CD4-positive, alpha-beta T cell treated with Interleukin-4 for 1 hour (primary cell): ENCODE data around the gene HUS1B.
A peak's percentile ranks its signal among the peaks of the same experiment; 100 is the strongest.
"Not testable (repeated sequence)": the region's sequence is repeated elsewhere in the genome, so short reads cannot be mapped to it uniquely, and the experiment has no call there.

Experiments
- DNase-seq, 2 donors: peaks; one replicate each; pipeline ENCODE4 v3.0.0-alpha.2; 2020 to 2022

HUS1B gene

DNA sequence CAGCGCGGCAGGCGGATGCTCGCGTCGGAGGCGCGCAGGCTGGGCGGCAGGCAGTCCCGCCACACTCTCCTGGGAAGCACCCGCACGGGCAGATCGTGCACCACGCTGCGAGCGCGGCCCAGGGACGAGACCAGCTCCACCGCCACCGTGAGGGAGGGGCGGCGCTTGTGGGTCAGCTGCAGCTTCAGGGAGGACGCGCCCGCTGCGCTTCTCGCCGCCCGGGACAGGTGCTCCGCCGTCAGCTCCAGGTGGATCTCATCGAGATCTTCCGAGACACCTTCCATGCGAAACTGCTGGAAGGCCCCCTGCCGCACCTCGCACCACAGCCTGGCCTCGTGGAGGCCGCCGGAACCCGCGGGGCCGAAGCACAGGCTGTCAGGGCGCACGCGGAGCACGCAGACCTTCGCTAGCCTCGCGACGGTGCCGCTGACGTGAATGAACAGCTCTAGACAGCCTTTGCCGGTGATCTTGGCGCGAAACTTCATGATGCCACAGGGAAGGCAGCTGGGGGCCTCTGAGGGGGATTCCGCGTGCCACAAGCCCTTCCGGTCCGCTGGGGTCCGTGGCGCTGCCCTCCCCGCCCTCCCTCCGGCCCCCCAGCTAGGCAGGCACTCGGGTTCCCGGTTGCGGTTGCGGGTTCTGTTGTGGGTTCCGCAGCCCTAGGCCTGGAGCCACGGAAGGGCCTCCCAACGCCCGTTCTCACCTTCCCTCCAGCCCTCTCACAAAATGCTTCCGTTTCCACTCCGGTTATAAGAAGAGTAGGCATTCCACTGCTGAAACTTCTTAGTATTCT is at the start of gene HUS1B:
TSS of gene HUS1B (minus strand) at position 641 of the 793 bp plus-strand sequence. CDS start at position 485, 156 bp downstream.
- DNase-seq: no peak

DNA sequence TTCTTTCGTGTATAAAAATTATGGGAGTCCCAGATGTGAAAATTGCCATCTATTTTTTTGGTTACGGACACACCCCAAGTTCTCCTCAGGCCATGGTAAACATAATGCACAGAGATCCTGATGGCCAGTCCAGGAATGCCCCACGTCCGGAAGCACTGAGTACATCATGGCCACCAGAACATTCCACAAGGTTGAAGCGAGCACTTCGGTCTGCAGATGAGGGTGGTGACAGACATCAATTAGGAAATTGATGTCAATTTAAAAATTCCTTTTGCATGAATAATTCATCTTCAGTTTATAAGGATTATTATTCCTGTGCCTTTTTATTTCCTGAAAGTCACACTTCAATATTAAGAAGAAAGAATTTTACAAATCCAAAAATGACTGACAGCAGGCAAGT is 49.2 kb upstream of the HUS1B start:
- no peak for DNase-seq

DNA sequence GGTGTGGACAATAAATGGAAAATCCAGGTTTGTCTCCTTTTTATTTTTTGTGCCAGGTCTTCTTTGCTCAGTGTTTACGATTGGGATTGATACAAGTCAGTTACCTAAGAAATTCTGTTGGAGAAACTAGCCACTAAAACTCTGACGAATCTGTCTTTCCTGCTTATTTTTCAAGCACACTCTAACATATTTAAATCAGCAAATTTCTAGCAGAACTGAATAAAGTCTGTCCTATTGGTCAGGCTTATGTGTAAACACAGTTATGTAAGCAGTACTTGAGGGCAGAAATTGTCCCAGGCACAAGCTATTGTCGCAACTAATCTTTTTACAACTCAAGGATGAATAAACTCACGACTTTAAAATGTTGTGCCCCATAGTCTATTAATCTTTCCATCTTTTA is 48.1 kb upstream of the HUS1B start:
- no peak for DNase-seq

DNA sequence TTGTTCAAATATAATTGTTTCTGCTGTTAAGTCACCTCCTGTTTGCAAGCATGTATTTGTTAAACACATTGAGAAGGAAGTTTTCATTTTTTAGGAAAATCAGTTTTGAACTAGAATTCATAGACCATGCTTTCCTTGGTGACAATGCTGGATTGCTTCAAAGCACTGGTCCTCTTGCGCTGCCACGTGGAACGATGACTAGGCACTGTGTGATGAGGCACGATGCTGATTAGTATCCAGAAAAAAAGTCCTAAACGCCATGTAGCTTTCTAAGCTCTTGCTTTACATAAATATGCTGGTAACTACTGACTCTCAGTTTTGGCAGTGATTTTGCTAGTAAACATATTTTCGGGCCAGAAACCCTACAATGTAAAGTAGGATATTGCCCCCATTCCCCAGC is 47.1 kb upstream of the HUS1B start:
- DNase-seq: no peak

DNA sequence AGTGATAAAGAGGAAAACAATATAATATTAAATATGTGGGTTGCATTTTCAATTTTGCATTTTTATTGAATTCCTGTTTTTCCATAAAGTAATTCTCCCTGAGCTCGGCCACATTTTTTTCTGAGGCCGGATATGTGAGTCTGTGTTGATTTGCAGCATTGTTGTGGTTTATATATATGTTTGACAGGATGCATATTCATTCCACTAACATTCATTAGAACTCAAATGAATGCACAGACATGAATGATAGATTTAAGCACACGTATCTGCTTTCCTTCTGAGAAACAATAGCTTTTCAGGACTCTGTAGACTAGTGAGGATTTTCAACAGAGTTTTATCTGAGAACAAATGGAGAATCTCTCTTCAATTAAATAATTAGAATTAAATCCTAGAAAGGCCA is 46.7 kb upstream of the HUS1B start:
- no peak for DNase-seq

DNA sequence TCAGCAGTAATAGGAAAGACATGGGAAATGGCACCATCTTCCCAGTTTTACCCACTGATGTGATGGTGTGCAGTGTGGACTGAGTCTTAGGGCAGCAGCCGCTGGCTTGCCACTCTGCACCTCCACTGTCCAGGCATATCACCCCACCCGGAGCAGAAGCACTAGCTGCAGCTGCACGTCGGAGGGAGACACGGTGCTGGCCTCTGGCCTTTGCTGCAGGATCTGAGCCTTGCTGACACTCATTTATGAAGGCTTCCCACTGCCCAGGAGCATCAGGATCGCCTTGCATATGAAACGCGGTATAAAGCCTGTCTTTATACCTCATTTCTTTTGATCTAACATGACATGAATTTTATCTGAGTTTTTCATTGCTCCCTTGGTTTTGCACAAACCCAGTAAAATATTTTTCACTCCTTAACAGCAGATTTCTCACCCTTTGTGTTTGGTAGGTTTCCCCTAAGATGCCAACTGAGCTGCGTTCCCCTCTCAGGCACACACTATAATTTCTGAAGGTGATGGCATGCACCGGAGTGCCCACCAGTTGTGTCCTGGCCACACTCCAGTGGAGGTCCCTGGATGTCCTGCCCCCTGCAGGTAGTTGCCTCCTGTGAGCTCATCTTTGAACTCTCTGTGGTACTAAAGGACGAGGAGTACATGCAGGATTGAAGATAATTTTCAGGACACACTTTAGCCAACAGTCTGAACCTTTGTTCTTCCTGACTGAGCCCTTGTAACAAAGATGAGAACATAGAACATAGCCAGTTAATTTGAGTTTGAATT is 45.0 kb upstream of the HUS1B start:
- DNase-seq: no peak

DNA sequence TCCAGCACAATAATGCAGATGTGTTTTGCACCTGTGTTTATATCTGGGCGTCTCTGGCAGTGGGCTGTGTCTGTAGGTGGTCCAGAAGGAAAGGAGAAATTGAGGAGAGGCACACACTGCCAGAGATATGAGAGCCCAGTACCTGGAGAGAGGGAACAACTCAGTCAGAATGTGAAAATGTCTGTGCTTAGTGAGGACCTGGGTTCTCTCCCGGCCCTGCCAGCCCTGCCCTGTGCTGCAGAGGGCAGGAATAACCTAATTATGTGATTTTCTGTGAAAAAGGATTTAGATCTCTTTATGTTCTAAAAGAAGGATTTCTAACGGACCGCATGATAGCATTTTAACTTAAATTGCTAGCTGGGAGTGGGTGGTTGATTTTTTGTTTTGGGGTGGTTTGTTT is 44.3 kb upstream of the HUS1B start:
- no peak for DNase-seq

DNA sequence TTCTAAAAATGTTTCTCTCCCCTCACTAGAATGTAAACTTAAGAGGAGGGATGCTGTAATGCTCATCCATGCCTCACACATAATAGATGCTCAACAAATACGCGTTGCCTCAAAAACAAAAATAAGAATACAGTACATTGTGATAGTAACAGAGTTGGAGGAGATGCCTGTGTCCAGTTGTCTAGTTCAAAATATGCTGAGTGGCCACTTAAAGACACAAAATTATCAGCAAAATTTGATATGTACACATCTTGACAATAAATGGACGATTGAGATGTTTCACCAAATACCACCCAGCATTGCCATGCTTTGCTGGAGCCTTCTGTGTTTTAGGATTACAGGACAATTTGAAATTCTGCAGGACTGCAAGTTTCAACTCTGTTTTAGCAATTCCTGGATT is 43.6 kb upstream of the HUS1B start:
- no peak for DNase-seq

DNA sequence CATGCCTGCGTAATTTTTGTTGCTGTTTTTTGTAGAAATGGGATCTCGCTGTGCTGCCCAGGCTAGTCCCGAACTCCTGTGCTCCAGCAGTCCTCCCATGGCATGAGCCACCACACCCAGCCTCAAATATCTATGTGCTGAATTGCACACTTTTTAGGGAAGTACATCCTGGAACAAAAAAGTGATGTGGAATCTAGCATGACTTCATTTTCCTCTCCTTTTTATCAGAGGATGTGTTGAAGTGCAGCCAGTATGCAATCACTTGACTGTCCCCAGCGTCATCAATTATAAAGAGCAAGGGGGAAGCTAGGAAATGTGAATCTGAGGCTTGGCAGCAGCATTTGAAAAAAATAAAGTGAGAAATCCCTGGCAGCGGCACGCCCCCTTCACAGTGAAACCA is 42.4 kb upstream of the HUS1B start:
- no peak for DNase-seq

DNA sequence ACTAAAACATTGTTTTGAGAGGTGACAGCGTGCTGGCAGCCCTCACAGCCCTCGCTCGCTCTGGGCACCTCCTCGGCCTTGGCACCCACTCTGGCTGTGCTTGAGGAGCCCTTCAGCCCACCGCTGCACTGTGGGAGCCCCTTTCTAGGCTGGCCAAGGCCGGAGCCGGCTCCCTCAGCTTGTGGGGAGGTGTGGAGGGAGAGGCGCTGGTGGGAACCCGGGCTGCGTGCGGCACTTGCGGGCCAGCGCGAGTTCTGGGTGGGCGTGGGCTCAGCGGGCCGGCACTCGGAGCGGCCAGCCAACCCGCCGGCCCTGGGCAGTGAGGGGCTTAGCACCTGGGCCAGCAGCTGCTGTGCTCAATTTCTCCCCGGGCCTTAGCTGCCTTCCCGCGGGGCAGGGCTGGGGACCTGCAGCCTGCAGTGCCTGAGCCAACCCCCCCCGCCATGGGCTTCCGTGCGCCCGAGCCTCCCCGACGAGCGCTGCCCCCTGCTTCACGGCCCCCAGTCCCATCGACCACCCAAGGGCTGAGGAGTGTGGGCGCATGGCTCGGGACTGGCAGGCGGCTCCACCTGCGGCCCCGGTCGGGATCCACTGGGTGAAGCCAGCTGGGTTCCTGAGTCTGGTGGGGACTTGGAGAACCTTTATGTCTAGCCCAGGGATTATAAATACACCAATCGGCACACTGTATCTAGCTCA is 37.7 kb upstream of the HUS1B start:
- DNase-seq: not testable (repeated sequence)

DNA sequence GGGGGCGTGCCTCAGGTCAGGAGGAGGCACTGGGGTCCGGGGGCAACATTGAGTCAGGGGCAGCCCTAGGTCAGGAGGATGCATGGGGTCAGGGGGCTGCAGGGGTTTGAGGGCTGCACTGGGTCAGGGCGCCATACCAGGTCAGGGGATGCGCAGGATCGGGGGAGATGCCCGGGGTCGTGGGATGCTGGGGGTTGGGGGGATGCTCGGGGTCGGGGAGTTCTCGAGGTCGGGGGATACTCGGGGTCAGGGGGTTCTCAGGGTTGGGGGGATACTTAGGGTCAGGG is 36.8 kb upstream of the HUS1B start:
- DNase-seq: no peak

DNA sequence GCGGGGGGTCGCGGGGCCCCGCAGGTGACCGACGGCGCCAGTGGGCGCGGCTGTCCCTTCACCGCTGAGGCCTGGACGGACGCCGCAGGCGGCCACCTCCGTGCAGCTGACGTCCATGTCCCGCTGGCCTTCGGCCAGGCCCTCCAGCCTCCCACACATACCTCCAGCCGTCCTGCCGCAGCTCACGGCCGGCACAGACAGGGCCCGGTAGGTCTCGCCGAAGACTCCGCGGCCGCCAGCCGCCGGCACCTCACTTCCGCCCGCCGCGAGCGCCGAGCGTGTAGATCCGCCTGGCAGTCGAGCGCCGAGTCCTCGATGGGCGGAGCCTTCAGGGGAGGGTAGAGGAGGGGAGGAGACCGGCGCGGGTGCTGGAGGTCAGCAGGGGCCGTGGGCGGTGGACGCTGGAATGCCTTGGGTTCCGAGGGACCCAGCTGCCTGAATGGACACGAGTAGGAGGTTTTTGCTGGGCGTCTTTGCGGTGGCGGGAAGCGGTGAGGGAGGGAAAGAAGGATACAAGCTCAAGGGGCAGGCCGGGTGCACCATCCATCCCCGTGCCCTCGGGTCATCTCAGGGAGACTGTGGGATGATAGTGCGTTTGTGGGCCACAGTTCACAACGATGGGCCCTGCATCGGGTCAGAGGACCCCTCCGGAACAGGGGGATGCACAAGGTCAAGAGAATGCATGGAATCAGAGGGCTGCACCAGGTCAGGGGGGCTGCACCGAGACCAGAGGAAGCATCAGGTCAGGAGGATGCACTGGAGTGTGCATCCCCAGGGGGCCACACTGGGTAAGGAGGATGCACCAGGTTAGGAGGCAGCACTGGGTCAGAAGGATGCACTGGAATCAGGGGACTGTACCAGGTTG is 36.2 kb upstream of the HUS1B start, which contains the start of gene EXOC2:
TSS of gene EXOC2 (minus strand) at position 282 of the 865 bp plus-strand sequence. CDS start 55,321 bp downstream, outside the sequence.
- DNase-seq: peak; percentile 80 to 85

DNA sequence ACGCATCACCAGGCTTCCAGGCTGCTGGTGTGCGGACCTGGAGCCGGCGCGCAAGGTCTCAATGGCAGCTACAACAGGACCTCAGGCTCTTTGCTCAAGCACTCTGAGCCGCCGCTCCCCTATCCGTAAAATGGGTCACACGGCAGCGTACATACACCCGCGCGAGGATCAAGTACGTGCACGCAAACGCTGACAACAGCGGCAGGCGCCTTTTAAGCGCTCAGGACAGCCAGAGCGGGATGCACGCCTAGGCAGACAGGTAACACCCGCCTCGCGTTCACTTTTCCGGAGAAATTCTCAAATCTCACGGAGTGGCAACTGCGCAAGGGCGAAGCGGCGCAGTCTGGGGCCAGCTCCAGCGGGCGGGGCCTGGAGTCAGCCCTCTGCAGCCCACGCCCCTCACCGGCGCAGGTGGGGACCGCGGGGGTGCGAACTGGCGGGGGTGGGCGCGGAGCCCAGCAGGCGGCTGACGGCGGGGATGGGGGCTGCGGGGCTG is 35.5 kb upstream of the HUS1B start:
- DNase-seq: peak; percentile 82 to 88

DNA sequence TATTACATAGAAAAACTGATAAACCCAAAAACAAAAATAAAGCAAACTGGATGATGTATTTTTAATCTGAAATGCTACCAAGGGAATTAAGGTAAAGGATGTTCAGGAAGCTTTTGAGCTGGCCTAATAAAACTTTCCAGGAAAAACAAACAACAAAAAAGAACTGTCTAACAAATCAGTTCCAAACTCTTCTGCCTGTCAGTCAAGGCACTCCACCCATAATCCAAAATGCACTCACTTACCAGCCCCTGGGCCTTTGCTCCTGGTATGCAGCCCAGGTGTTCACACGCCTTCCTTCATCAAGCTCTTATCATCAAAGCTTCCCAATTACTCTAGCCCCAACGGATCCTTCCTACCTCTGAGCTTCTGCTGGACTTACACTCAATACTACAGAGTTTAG is 32.3 kb upstream of the HUS1B start:
- no peak for DNase-seq

DNA sequence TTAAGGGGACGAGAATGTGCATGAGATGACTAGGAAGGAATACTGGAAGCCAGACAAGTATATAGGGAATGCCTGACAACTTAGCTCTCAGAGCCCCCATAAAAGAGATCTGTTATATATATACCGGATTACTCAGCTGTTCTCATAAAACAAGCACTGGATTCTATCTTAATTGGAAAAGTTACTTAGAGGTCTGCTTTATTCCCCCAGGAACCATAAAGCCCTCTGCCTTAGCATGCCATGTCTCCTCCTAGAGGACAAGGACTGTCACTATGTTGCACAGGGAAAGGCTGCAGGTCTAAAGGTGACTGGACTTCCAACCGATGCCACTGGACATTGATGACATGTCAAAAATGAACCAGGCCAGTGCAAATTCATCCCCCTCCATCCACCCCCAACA is 29.6 kb upstream of the HUS1B start:
- DNase-seq: no peak

DNA sequence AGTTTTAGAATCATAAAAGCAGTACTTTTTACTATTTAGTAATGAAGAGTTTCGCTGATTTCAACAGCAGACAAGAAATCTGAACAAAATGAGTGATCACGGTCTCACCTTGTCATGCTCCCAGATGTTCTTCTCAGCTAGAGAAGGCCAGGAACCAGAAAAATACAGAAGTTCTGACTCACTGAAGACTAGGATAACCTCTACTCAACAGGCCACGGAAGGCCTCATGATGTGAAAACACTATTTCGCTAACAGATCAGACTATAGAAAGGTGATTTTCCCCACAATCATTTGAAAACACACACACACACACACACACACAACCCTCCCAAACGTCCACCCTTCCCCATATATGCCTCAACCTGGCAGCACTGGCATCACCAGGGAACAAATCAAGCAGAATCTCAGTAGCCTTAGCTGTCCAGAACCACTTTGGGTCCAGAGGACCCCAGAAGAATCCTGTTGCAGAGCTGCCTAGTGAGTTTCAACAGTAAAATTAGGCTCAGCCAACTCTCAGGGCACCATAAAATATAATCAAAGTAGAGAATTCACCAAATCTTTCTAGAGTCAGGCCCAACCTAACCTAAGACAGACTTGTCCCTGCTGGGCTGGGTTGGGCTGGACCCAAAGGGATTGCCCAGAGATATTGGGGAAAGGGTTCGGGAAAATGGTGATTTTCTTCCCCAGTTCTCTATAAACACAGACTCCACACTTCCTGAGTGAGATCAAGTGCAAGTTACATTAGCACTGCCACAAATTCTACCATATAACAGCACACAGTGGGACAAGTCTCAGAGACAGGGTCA is 28.1 kb upstream of the HUS1B start:
- DNase-seq: no peak

DNA sequence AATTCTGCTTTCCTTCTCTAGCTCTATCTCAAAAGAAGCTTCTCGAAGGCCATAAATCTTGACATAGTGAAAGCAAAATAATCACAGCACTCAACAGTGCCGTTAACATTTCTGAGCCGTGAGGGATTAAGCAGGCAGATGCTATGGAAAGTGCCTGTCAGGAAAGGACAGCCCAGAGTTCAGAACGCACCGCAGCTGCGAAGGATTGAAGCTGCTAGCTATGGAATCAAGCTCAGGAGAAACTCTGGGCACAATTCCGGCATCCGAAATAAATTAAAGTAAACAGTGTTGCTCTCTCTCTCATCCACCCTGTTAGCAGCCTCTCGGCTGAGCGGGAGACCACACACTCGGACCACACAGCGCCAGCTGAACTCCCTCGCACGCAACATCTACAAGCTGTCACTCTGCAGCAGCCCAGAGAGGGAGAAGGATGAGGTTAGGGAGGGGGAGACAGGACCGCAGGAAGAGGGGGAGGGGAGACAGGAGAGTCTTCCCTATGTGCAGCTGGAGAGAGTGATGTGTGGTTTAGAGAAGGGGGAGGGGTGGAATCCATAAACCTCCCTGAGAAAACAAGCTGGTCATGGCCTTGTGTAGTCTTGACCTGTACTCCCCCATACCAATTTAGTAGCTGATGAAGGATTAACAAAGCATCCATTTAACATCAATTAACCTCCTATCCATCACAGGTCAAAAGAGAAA is 27.0 kb upstream of the HUS1B start:
- DNase-seq: no peak

DNA sequence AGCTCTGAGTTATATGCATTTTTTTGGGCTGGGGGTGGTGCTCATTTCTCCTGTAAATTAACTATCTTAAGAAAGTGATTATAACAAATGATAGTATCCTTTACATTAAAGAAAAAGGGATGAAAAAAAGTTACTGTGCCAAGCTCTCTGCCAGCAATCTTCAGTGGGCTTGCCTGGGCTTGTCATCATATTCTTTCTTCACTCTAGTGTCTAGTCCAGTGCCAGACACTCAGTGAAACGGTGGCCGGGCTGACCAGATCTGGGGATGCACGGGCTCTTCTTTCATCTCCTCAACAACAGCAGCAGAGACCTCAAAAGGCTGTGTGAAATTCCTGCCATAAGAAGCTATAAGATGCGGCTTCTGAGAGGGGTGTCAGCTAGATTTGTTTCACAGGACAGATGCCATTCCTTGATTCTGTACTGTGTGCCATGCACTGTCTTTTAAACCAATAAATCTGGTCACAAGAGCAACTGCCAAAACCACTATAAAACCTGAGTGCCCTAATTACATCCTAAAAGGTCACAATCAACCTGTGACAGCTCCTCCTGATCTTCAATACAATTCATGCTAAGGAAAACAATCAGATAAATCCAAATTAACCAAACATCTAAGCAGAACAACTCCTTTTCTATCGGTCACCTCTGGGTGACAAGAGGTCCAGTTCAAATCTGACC is 23.9 kb upstream of the HUS1B start:
- DNase-seq: no peak

DNA sequence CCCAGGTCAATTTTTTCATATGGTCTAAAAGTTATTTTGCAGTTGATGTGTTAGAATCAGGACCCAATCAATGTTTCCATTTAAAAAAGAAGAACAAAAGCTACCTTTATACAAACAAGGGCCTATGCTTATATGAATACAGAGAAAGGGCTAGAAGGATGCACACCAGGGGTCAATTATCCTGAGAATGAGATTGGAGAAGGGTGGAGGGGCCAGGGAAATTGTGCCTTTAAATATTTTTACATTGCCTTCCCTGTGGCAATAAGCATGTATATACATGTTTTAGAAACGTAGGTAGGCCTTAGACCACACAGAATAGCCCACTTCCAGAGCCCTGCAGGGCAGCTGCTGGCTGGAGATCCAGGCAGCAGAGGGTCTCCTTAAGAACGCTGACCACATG is 23.4 kb upstream of the HUS1B start:
- no peak for DNase-seq

DNA sequence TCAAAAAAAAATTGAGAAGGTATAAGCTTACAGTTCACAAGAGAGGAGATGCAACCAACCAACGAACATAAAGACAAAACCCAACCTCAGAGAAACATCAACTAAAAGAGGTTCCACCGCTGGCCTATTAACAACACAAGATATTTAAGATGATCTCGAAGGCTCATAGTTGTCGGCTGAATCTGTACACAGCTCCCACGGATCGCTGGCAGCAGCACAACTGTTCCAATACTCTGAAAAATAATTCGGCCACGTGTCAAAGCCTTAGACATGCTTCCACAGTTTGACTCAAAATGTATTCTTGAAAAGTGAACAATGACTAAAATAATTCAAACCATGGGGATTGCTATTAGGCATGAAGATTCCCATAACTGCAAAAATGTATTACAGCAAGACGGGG is 22.4 kb upstream of the HUS1B start:
- no peak for DNase-seq

DNA sequence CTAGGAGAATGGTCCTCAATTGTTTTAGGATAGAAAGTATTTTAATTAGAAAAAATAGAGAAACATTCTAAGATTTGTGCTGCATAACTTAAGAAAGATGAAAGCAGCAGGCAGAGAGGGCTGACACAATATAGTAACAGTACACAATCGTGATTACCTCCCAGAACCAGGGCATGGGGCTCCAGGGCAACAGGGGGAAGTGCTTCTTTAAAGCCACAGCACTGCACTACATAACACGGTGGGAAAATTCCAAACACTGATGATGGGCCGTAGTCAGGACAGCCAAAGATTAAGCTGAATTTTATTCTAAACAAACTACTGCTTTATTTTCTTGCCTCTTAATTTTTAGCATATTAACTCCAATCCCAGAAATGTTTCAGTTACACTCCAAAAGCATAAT is 21.6 kb upstream of the HUS1B start:
- no peak for DNase-seq
